K562 (cell line): Measurements from ENCODE around the gene STXBP4. TPM values are rescaled to one million over a fixed set of nuclear protein-coding genes. Genes with fewer than 3 reads are reported as not detected.

ENCODE experiments used
- ATAC-seq: fragments of 200-7000 bp; cut with Tn5 transposase; 3 replicates; pipeline ENCODE4 v1.9.1; 2020; ENCODE audit warnings: moderate library complexity
- BruUV-seq: library from RNA; stranded (reverse); fragments of 400-500 nt; replicated peaks from 2 replicates; lab custom pipeline; 2021; lab: Mats Ljungman, UMichigan
- CTCF ChIA-PET: fragments of 300-600 bp; formaldehyde crosslinking; extraction: SDS; loops from one replicate; lab custom pipeline; 2021; ENCODE audit warnings: low intra/inter-chr PET ratio; lab: Yijun Ruan, JAX
- POLR2A ChIA-PET: fragments of 300-600, 350-650 bp; sonication (Branson Sonifier 250); formaldehyde crosslinking; extraction: SDS; loops from one replicate; lab custom pipeline; 2021; ENCODE audit warnings: antibody characterized with exemption, inconsistent platforms; lab: Yijun Ruan, JAX
- DNase-seq, 4 experiments: peaks; one replicate each; pipeline versions ENCODE4 v3.0.0 to v3.0.0-alpha.2; 2011 to 2018; ENCODE audit warnings: low spot score in 3 of 4, mixed read lengths in 3 of 4; ENCODE audit errors: extremely low read depth in 1 of 4
- FAIRE-seq: peaks from 2 replicates; lab custom pipeline; 2011; peaks lifted over from hg19 to GRCh38; lab: Jason Lieb, UNC
- H2AFZ ChIP-seq: 2 replicates; pipeline ENCODE4 v1.6.0; 2011; ENCODE audit warnings: low read depth, low read length, control low read depth, inconsistent platforms
- H3K27ac ChIP-seq: fragments of 200-600 bp; 3 replicates; pipeline ENCODE4 v1.8.0; 2011; ENCODE audit warnings: low read depth, mild to moderate bottlenecking, control low read depth, inconsistent platforms, low read length, moderate library complexity, mixed read lengths; ENCODE audit errors: extremely low read depth
- H3K27me3 ChIP-seq, 2 experiments: fragments of 300-600 bp in 1 of 2; 2 replicates in 1 of 2; 3 replicates in 1 of 2; pipeline versions ENCODE4 v1.6.0 to v1.8.0; 2011; ENCODE audit warnings: inconsistent platforms in 2 of 2, low read length in 2 of 2, mild to moderate bottlenecking in 1 of 2, mixed read lengths in 1 of 2, moderate library complexity in 1 of 2; ENCODE audit not compliant: control insufficient read depth in 2 of 2, insufficient read depth in 2 of 2
- H3K36me3 ChIP-seq: fragments of 300-600 bp; 3 replicates; pipeline ENCODE4 v1.8.0; 2011; ENCODE audit warnings: mild to moderate bottlenecking, low read length, inconsistent platforms; ENCODE audit not compliant: control insufficient read depth, insufficient read depth
- H3K4me1 ChIP-seq, 2 experiments: fragments of 200-600 bp in 1 of 2; replicated peaks in 1 of 2; 2 replicates in 1 of 2; 3 replicates in 1 of 2; pipeline versions ENCODE4 v1.5.1 to v1.8.0; 2011; ENCODE audit warnings: inconsistent platforms in 2 of 2, low read length in 2 of 2, mild to moderate bottlenecking in 1 of 2, mixed read lengths in 1 of 2, moderate library complexity in 1 of 2; ENCODE audit not compliant: control insufficient read depth in 2 of 2, insufficient read depth in 2 of 2
- H3K4me2 ChIP-seq: 2 replicates; pipeline ENCODE4 v1.6.1; 2011; ENCODE audit warnings: low read length, control low read depth, inconsistent platforms, mixed read lengths; ENCODE audit not compliant: insufficient read depth
- H3K4me3 ChIP-seq: fragments of 200-600 bp; sonication (generic), shearing (Covaris generic); 2 replicates; pipeline ENCODE4 v1.5.1; 2016; ENCODE audit warnings: control low read depth, inconsistent platforms
- H3K79me2 ChIP-seq: fragments of 200-600 bp; 3 replicates; pipeline ENCODE4 v1.8.0; 2011; ENCODE audit warnings: low read length, inconsistent platforms; ENCODE audit not compliant: control insufficient read depth, insufficient read depth
- H3K9ac ChIP-seq, 2 experiments: 2 replicates each; pipeline versions ENCODE4 v1.6.0 to v1.6.1; 2011; ENCODE audit warnings: low read depth in 2 of 2, low read length in 2 of 2, control low read depth in 1 of 2, inconsistent platforms in 1 of 2, mild to moderate bottlenecking in 1 of 2, mixed read lengths in 1 of 2; ENCODE audit not compliant: insufficient read depth in 1 of 2
- H3K9me1 ChIP-seq: one replicate; pipeline ENCODE4 v1.6.0; 2011; ENCODE audit warnings: inconsistent platforms, mild to moderate bottlenecking, low read length, moderate library complexity; ENCODE audit not compliant: control insufficient read depth, insufficient read depth
- H3K9me3 ChIP-seq: replicated peaks from 2 replicates; pipeline ENCODE4 v1.5.1; 2011; ENCODE audit warnings: low read depth, low read length, inconsistent platforms; ENCODE audit not compliant: control insufficient read depth, insufficient read depth
- H4K20me1 ChIP-seq: replicated peaks from 2 replicates; pipeline ENCODE4 v1.6.1; 2011; ENCODE audit warnings: low read length, inconsistent platforms, mixed read lengths; ENCODE audit not compliant: control insufficient read depth, insufficient read depth
- CREB1 ChIP-seq, 2 experiments: sonication (generic) in 1 of 2; formaldehyde crosslinking in 1 of 2; IDR thresholded peaks; 2 replicates each; pipeline versions ENCODE4 v1.6.1 to v1.8.0; 2012 to 2022; ENCODE audit warnings: inconsistent platforms in 1 of 2, mild to moderate bottlenecking in 1 of 2, missing genetic modification reagents in 1 of 2, moderate library complexity in 1 of 2
- NR1H2 ChIP-seq: sonication (generic); formaldehyde crosslinking; IDR thresholded peaks from 2 replicates; pipeline ENCODE4 v1.4.0; 2020; ENCODE audit warnings: mild to moderate bottlenecking, missing genetic modification reagents
- RAD51 ChIP-seq: fragments of 450-650 bp; IDR thresholded peaks from 2 replicates; pipeline ENCODE4 v1.7.1; 2016; ENCODE audit warnings: low read depth, mild to moderate bottlenecking, borderline replicate concordance
- SPI1 ChIP-seq: IDR thresholded peaks from 2 replicates; pipeline ENCODE4 v1.6.1; 2011; ENCODE audit warnings: low read depth, low read length, control low read depth, borderline replicate concordance
- SRSF7 ChIP-seq: fragments of 200-400 bp; formaldehyde crosslinking; optimal IDR thresholded peaks from 2 replicates; pipeline ENCODE3; 2017; ENCODE audit warnings: mild to moderate bottlenecking, low read depth, low read length
- whole genome bisulfite sequencing: fragments of 100-300 bp; shearing (Covaris generic); methylation state at CpG from one replicate; pipeline ENCODE4 v1.1.6; 2016; ENCODE audit warnings: low coverage, mixed read lengths; ENCODE audit not compliant: insufficient coverage; ENCODE audit errors: missing lambda C conversion rate; 5-methylcytosine and 5-hydroxymethylcytosine counted together
- in situ Hi-C: fragments of 300-500 bp; cut with MboI; formaldehyde crosslinking; loops from 4 replicates; pipeline ENCODE4 v1.15.0; 2018; ENCODE audit warnings: inconsistent platforms, mixed read lengths
- intact Hi-C: fragments of 100-400 bp; cut with micrococcal nuclease; formaldehyde crosslinking; loops from 2 replicates; pipeline ENCODE4 v1.14.2; 2022
- polyA plus RNA-seq, 8 experiments: library from polyadenylated mRNA; depleted of rRNA in 4 of 8; stranded (reverse) in 5 of 8; unstranded in 3 of 8; fragments of >200 nt; fragmentation: Nextera tagmentation in 2 of 8; fragmentation: Illumina TruSeq in 1 of 8; extraction: Ambion mirVana in 2 of 8; extraction: Trizol in 1 of 8; gene quantifications; 2 replicates each; pipeline versions ENCODE4 v1.2.1 to v1.2.3, GENCODE V29; 2011 to 2014; ENCODE audit warnings: inconsistent platforms in 1 of 8, missing spikeins in 1 of 8
- total RNA-seq, 7 experiments: library from RNA; depleted of rRNA in 6 of 7; stranded (reverse); fragments of >200 nt in 6 of 7; fragmentation: Illumina TruSeq in 2 of 7; extraction: Trizol in 2 of 7; gene quantifications; 2 replicates each; pipeline versions ENCODE4 v1.2.1 to v1.2.3, GENCODE V29; 2011 to 2021; ENCODE audit warnings: low replicate concordance in 1 of 7
- TF ChIP-seq, protein P1 (sequence below): fragments of 450-650 bp; IDR thresholded peaks from 2 replicates; pipeline ENCODE4 v1.7.0; 2016; ENCODE audit warnings: borderline replicate concordance
- TF ChIP-seq, protein P2 (sequence below): fragments of 450-650 bp; IDR thresholded peaks from 2 replicates; pipeline ENCODE4 v1.6.1; 2018; ENCODE audit warnings: mild to moderate bottlenecking, low read depth; ENCODE audit not compliant: partially characterized antibody

STXBP4 gene
- total and polyA plus RNA-seq, 9 of the 15 experiments (the other 6 are each of a cell fraction or from before 2014, with no cell fraction given), result 11.6 to 23.2 (median 18.5) TPM

DNA sequence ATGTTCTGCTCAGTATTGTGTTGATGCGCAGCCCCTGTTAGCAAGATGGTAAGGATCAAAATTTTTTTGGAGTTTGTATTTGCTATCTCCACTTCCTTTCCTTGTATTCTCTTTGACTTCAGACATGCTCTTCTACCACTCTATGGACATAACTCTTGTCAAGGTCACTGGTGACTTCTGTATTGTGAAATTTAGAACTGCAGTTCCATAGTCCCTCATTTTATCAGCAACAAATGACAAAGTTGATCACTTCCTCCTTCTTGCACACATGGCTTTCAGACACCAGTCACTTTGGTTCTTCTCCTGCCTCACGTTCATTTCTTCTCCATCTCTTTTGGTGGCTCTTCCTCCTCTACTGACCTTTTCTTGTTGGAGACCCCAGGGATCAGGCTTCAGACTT lies 21.2 kb upstream of the STXBP4 start:
- FAIRE-seq, result no peak
- H3K36me3 ChIP-seq, result peaks cover 18% of the 10 kb centered on the region; the same call in 2 of the 3 replicates
- 65% methylated on average over 2 of the region's 2 CpGs for WGBS
- BruUV-seq, result no TSS peak
- ChIA-PET CTCF (no interaction called here), POLR2A (no interaction called here)
- no peak overlapping the region for H2AFZ ChIP-seq
- no peak overlapping the region for H3K9ac ChIP-seq
- no peaks in the 10 kb centered on the region for H3K9me1 ChIP-seq
- peaks cover 0 to 3% of the 10 kb centered on the region in 2 experiments; a peak in 3 of 5 replicates for H3K4me1 ChIP-seq
- H3K4me3 ChIP-seq, result no peak overlapping the region
- DNase-seq, result no peak
- H3K9me3 ChIP-seq, result no peaks in the 10 kb centered on the region
- in situ Hi-C loops (no loop called here), intact Hi-C loops (no loop called here)
- H3K27me3 ChIP-seq, result no peaks in the 10 kb centered on the region
- H3K27ac ChIP-seq, result no peak overlapping the region
- no peak overlapping the region for H3K4me2 ChIP-seq
- no peaks in the 10 kb centered on the region for H4K20me1 ChIP-seq
- ATAC-seq, result no peak
- H3K79me2 ChIP-seq, result no peaks in the 10 kb centered on the region
- no peak for TF ChIP-seq RAD51
- peak; percentile 59; the same call in 1 of the 2 replicates for TF ChIP-seq SPI1
- TF ChIP-seq, protein P1, sequence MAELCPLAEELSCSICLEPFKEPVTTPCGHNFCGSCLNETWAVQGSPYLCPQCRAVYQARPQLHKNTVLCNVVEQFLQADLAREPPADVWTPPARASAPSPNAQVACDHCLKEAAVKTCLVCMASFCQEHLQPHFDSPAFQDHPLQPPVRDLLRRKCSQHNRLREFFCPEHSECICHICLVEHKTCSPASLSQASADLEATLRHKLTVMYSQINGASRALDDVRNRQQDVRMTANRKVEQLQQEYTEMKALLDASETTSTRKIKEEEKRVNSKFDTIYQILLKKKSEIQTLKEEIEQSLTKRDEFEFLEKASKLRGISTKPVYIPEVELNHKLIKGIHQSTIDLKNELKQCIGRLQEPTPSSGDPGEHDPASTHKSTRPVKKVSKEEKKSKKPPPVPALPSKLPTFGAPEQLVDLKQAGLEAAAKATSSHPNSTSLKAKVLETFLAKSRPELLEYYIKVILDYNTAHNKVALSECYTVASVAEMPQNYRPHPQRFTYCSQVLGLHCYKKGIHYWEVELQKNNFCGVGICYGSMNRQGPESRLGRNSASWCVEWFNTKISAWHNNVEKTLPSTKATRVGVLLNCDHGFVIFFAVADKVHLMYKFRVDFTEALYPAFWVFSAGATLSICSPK, result no peak
- TF ChIP-seq NR1H2 (CRISPR knock-in tag), result no peak
- no peak for TF ChIP-seq CREB1 (IDR thresholded peaks at IDR 0.05)
- no peak for TF ChIP-seq CREB1 (CRISPR knock-in tag; IDR thresholded peaks at IDR 0.05)
- no peak for TF ChIP-seq SRSF7
- TF ChIP-seq, protein P2, sequence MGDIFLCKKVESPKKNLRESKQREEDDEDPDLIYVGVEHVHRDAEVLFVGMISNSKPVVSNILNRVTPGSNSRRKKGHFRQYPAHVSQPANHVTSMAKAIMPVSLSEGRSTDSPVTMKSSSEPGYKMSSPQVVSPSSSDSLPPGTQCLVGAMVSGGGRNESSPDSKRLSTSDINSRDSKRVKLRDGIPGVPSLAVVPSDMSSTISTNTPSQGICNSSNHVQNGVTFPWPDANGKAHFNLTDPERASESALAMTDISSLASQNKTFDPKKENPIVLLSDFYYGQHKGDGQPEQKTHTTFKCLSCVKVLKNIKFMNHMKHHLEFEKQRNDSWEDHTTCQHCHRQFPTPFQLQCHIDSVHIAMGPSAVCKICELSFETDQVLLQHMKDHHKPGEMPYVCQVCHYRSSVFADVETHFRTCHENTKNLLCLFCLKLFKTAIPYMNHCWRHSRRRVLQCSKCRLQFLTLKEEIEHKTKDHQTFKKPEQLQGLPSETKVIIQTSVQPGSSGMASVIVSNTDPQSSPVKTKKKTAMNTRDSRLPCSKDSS, result no peak
